ENCODE results near the gene RAF1. TPM values are rescaled to one million over a fixed set of nuclear protein-coding genes. Genes with fewer than 3 reads are reported as not detected.

Gene RAF1
- total RNA-seq, 4 donors from 2014 or later, result 212 to 346 (median 246) TPM

DNA sequence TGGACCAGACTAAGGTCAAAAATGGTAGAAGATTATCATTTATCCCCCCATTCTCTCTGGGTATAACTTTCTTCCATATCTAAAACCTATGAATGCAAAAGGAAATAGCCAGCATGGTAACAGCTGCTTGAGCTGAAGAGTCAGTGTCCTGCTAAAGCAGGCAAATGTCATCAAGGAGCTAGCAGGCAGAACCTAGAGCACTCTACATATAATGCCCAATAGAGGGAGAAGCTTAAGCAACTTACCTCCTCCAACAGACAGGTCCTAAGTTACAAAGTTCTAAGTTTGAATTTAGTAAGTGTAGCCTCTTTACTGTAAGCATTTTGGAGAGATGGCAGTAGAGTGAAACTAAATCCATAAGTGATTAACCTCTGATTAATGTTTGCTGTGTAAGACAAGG, 7.7 kb downstream of the RAF1 start:
- Histone ChIP-seq H3K36me3 (no peaks in the 10 kb centered on the region), H3K9me3 (no peaks in the 10 kb centered on the region), H3K4me3 (no peak overlapping the region), H3K4me1 (peaks cover 82 to 84% of the 10 kb centered on the region in 2 donors), H3K27ac (peak overlapping the region; percentile 99 to 100 (median 100)), H3K27me3 (no peaks in the 10 kb centered on the region)
- intact Hi-C loops (cut with DNase I; ENCODE audit: low total_unique reads) (no loop called here), in situ Hi-C loops (cut with MboI; ENCODE audit: low sequenced_read_pairs in 4 of 4) (no loop called here)
- ATAC-seq (peak in 1 of 2 donors; percentile 34), DNase-seq (no peak)
- TF ChIP-seq, protein P1, sequence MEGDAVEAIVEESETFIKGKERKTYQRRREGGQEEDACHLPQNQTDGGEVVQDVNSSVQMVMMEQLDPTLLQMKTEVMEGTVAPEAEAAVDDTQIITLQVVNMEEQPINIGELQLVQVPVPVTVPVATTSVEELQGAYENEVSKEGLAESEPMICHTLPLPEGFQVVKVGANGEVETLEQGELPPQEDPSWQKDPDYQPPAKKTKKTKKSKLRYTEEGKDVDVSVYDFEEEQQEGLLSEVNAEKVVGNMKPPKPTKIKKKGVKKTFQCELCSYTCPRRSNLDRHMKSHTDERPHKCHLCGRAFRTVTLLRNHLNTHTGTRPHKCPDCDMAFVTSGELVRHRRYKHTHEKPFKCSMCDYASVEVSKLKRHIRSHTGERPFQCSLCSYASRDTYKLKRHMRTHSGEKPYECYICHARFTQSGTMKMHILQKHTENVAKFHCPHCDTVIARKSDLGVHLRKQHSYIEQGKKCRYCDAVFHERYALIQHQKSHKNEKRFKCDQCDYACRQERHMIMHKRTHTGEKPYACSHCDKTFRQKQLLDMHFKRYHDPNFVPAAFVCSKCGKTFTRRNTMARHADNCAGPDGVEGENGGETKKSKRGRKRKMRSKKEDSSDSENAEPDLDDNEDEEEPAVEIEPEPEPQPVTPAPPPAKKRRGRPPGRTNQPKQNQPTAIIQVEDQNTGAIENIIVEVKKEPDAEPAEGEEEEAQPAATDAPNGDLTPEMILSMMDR (IDR thresholded peaks at IDR 0.05 in 4 of 5, conservative IDR thresholded peaks at IDR 0.05 in 1 of 5), result no peak
- TF ChIP-seq POLR2A (IDR thresholded peaks at IDR 0.05), result no peak

DNA sequence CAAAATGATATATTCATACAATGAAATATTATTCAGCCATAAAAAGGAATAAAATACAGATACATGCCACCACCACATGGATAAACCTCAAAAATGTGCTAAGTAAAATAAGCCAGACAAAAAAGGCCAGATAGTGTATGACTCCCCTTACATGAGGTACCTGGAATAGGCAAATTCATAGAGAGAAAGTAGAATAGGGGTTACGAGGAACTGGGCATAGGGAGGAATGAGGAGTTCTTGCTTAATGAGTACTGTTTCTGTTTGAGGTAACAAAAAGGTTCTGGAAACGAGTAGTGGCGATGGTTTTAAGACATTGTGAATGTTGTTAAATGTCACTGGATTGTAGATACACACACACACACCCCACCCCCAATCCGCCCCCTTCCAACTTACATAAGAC, 8.2 kb downstream of the RAF1 start:
- Histone ChIP-seq H3K27me3 (no peaks in the 10 kb centered on the region), H3K4me3 (no peak overlapping the region), H3K36me3 (no peaks in the 10 kb centered on the region), H3K4me1 (peaks cover 79 to 82% of the 10 kb centered on the region in 2 donors), H3K9me3 (no peaks in the 10 kb centered on the region), H3K27ac (peak overlapping the region; percentile 99 to 100 (median 100))
- DNase-seq, result no peak
- no peak for TF ChIP-seq POLR2A (IDR thresholded peaks at IDR 0.05)
- TF ChIP-seq, protein P1 (IDR thresholded peaks at IDR 0.05 in 4 of 5, conservative IDR thresholded peaks at IDR 0.05 in 1 of 5), result no peak
- ATAC-seq, result no peak
- in situ Hi-C loops (cut with MboI; ENCODE audit: low sequenced_read_pairs in 4 of 4), result no loop called here
- intact Hi-C loops (cut with DNase I; ENCODE audit: low total_unique reads), result no loop called here

DNA sequence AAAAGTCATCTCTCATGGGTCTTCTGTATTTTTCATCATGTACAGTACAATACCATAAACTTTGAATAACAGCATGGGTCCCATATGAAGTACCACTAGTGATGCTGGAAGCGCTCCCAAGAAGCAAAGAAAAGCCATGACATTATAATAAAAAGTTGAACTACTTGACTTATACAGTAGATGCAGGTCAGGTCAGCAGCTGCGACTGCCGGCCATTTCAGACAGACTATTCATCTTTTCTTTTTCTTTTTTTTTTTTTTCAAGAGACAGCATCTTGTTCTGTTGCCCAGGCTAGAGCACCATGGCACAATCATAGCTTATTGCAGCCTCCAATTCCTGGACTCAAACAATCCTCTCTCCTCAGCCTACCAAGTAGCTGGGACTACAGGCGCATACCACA, 10.2 kb downstream of the RAF1 start:
- Histone ChIP-seq H3K27me3 (no peaks in the 10 kb centered on the region), H3K4me1 (peaks cover 73 to 81% of the 10 kb centered on the region in 2 donors), H3K9me3 (no peaks in the 10 kb centered on the region), H3K36me3 (no peaks in the 10 kb centered on the region), H3K27ac (peak overlapping the region; percentile 99 to 100 (median 100)), H3K4me3 (no peak overlapping the region)
- in situ Hi-C loops (cut with MboI; ENCODE audit: low sequenced_read_pairs in 4 of 4), result no loop called here
- intact Hi-C loops (cut with DNase I; ENCODE audit: low total_unique reads), result no loop called here
- peak; percentile 31 to 41 for ATAC-seq
- no peak for TF ChIP-seq POLR2A (IDR thresholded peaks at IDR 0.05)
- TF ChIP-seq, protein P1 (IDR thresholded peaks at IDR 0.05 in 4 of 5, conservative IDR thresholded peaks at IDR 0.05 in 1 of 5), result no peak
- DNase-seq, result no peak

DNA sequence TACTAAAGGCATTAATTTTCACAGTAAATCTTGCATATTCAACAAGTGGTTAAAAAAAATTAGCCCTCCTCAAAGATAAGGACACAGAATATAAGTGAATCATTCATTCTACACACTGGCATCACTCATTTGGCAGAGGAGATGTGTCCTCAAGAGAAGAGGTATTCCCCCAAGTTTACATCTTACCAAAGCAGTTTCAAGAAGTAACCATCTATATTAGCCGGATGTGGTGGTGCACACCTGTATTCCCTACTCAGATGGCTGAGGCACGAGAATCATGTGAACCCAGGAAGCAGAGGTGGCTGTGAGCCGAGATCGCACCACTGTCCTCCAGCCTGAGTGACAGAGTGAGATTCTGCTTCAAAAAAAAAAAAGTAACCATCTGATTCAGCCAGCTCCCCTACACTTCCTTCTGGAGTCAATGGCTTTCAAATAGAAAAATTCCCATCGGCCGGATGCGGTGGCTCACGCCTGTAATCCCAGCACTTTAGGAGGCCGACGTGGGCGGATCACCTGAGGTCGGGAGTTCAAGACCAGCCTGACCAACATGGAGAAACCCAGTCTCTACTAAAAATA, 15.4 kb downstream of the RAF1 start:
- Histone ChIP-seq H3K9me3 (no peaks in the 10 kb centered on the region), H3K4me3 (peak overlapping the region in 1 of 4 donors; percentile 18), H3K27me3 (no peaks in the 10 kb centered on the region), H3K36me3 (no peaks in the 10 kb centered on the region), H3K27ac (peak overlapping the region; percentile 99 to 100 (median 100)), H3K4me1 (peaks cover 75 to 83% of the 10 kb centered on the region in 2 donors)
- intact Hi-C loops (cut with DNase I; ENCODE audit: low total_unique reads), result no loop called here
- DNase-seq (no peak), ATAC-seq (peak in 1 of 2 donors; percentile 1)
- in situ Hi-C loops (cut with MboI; ENCODE audit: low sequenced_read_pairs in 4 of 4), result no loop called here
- TF ChIP-seq POLR2A (IDR thresholded peaks at IDR 0.05), result no peak
- TF ChIP-seq, protein P1 (IDR thresholded peaks at IDR 0.05 in 4 of 5, conservative IDR thresholded peaks at IDR 0.05 in 1 of 5), result no peak
